Measurements from ENCODE around the gene CACNA1G.

The CACNA1G gene

DNA sequence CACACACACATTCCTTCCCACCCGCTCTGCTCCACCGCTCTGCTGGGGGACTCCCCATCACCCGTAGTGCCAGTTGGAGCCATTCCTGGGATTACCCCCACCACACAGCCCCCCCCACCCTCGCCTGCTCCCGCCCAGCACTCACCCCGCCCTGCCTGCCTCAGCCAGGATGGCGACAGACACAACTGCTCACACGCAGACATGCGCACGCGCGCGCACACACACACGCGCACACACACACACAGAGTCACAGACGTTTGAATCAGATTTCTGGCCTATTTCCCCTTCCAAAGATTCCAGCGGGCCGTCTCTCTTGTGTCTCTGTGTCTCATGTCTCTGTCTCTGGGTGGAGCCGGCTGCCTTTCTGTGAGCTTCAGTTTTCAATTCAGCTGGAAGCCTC, 4.4 kb downstream of the CACNA1G start:
- no peak for DNase-seq (ENCODE audit: extremely low read depth in 1 of 2, low read depth in 1 of 2)

DNA sequence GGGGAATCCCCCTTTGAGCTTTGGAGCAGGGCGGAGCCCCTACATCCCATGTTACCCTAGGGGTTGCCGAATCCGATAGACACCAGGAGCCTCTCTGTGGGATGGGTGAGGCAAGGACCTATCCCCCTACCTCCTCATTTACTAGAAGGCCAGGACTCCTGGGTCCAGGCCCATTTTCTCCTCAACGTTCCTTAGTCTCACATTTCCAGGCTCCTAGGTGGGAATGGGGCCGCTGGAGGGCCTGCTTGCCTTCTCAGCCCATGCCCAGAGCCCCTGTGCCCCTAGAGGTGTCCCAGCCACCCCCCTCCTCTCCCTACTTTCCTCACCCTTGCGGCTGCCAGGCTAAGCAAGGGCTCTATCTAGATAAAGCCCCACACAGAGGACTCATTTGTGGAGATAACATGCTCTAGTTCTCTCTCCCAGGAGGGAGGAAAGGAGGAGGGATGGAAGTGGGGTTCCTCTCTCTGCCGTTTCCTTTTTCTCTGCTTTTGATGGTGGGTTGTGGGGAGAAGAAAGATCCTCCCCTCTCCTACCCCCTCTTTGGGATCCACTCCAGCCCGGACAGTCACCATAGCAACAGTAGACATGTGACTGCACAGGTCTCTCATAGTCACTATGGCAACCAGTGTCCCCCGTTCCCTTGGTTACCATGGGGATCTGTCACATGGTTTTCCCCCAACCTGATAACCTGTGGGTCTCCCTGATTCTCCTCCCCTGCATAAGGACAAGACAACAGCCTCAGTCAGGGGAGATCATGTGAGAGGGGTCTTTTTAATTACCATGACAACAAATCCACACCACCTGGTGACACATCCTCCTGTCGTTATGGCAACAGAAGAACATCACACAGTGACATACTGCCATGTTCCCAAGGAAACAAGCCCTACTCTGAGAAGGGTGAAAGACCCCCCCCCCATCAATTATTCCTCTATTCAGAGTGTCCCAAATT, 5.2 kb downstream of the CACNA1G start:
- DNase-seq (ENCODE audit: extremely low read depth in 1 of 2, low read depth in 1 of 2) = no peak

DNA sequence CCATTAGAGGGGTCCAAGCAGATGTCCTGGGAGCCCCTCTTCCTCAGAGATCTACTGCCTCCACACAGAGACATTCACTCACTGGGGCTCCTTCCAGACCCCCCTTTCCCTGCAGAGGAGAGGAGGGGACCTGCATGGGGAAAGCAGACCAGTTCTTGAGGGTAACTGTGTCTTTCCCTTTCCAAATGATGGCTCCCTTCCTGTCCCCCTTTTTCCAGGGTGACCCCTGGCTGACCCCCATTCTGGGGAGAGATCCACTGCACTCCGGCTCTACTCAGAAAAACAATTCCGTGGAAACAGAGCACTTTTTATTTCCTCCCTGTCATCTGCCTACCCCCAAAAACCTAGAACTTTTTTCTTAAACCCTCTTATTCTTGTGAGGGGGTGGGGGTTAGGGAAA, 6.4 kb downstream of the CACNA1G start:
- DNase-seq (ENCODE audit: extremely low read depth in 1 of 2, low read depth in 1 of 2) = no peak

DNA sequence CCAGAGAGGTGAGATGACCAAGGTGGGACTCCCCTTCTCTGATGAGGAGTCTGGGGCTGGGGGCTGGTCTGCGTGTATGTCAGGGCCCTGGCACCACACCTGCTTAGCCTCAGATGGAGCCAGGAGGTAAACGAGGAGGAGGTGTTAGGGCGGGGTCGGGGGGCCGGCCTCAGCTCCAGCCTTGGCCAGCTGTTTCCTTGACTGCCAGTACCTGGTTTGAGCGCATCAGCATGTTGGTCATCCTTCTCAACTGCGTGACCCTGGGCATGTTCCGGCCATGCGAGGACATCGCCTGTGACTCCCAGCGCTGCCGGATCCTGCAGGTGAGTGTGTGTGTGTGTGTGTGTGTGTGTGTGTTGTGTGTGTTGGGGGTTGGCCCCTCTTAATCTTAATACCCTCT, 8.1 kb downstream of the CACNA1G start:
- DNase-seq (ENCODE audit: extremely low read depth in 1 of 2, low read depth in 1 of 2) = no peak

DNA sequence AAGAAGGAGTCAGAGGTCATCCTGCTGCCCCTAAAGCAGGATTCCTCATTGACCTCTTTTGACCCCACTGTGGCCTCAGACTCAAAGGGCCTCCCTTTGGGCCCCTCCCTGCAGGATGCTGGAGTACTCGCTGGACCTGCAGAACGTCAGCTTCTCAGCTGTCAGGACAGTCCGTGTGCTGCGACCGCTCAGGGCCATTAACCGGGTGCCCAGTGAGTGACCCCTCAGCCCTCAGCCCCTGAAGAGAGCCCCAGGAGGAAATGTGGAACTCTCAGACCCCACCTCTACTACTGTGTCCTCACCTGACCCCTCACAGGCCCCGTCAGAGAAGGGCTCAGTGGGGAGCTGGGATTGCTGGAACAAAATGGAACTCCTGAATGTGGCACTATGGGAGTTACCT, 9.1 kb downstream of the CACNA1G start:
- no peak for DNase-seq (ENCODE audit: extremely low read depth in 1 of 2, low read depth in 1 of 2)

DNA sequence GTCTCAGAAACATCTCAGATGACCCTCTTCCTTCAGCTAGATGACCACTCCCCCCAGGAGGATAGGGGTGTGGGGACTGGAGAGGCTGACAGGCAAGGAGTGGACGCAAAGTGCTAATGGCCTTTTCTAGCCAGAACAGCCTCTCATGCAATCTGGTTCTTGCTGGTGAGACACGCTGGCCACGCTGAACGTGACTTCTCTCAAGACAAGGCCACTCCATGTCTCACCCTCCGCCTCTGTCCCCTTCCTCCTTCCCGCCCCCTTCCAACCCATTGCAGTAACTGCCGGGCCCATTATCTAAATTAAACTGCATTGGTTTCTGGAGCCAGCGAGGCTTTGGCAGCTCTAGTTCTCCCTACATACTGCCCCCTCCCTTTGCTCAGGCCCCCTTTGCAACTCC, 9.5 kb downstream of the CACNA1G start:
- no peak for DNase-seq (ENCODE audit: extremely low read depth in 1 of 2, low read depth in 1 of 2)

DNA sequence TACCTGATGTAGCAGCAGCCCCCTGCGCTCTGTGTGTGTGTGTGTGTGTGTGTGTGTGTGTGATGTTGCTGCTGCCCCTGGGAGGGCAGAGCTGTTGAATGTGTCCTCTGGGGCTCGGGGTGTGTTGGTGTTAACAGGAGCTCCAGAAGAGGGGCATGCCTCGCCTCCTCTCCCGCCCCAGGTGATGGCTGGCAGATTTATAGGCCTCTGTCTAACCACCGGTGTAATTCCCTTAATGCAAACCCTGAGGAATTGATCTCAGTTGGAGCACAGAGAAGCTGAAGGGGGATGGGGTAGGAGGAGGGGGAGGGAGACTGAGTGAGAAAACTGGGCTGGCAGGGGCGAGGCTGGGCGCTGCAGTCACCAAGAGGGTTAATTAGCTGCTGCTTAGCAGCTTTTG, 10.0 kb downstream of the CACNA1G start:
- no peak for DNase-seq (ENCODE audit: extremely low read depth in 1 of 2, low read depth in 1 of 2)

DNA sequence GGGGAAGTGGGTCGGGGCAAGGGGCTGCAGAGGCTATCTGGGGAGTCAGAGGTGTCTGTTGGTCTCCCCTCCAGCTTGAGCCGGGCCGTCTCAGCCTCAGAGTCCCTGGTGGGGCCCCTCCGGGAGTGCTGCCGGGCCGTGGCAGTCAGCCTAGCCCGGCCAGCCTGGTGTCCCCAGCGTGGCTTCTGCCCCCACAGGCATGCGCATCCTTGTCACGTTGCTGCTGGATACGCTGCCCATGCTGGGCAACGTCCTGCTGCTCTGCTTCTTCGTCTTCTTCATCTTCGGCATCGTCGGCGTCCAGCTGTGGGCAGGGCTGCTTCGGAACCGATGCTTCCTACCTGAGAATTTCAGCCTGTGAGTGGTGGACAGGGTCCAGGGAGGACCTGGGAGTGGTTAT, 11.2 kb downstream of the CACNA1G start:
- no peak for DNase-seq (ENCODE audit: extremely low read depth in 1 of 2, low read depth in 1 of 2)

DNA sequence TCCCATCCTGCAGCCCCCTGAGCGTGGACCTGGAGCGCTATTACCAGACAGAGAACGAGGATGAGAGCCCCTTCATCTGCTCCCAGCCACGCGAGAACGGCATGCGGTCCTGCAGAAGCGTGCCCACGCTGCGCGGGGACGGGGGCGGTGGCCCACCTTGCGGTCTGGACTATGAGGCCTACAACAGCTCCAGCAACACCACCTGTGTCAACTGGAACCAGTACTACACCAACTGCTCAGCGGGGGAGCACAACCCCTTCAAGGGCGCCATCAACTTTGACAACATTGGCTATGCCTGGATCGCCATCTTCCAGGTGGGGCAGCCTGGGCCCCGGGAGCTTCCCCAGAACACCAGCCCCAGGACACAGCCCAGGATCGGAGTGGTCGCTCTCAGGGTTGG, 12.0 kb downstream of the CACNA1G start:
- no peak for DNase-seq (ENCODE audit: extremely low read depth in 1 of 2, low read depth in 1 of 2)

DNA sequence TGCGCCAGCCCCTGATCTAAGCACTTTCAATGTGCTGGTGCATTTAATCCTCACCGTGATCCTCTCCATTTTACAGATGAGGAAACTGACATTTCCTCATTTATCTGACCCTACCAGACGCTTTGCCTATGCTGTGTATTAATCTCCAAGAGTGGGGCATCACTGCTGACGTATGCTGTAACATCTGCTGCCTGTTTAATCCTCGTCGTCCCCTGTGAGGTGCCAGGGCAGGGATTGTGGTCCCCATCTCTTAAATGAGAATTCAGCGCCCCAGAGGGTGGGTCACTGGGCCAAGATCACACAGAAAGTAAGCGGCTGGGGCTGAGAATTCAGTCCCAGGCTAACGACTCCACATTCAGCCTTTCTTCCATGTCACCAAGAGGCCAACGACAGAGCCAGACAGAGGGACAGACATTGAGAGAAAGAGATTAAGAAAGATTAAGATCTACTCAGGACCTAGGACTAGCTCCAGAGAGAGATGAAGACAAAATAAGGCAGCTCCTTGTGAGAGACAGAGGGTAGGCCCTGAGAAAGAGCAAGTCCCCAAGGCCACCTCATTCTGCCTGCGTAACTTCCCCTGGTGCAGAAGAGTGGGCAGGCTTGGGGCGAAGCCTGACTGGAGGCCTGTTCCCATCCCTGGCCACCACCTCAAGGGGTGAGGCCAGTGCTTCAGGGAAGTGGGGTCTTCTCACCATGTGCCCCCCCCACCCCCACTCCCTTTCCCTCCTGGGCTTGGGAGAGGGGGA, 13.5 kb downstream of the CACNA1G start:
- no peak for DNase-seq (ENCODE audit: extremely low read depth in 1 of 2, low read depth in 1 of 2)

DNA sequence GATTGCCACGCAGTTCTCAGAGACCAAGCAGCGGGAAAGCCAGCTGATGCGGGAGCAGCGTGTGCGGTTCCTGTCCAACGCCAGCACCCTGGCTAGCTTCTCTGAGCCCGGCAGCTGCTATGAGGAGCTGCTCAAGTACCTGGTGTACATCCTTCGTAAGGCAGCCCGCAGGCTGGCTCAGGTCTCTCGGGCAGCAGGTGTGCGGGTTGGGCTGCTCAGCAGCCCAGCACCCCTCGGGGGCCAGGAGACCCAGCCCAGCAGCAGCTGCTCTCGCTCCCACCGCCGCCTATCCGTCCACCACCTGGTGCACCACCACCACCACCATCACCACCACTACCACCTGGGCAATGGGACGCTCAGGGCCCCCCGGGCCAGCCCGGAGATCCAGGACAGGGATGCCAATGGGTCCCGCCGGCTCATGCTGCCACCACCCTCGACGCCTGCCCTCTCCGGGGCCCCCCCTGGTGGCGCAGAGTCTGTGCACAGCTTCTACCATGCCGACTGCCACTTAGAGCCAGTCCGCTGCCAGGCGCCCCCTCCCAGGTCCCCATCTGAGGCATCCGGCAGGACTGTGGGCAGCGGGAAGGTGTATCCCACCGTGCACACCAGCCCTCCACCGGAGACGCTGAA, 15.2 kb downstream of the CACNA1G start:
- DNase-seq (ENCODE audit: extremely low read depth in 1 of 2, low read depth in 1 of 2) = no peak

DNA sequence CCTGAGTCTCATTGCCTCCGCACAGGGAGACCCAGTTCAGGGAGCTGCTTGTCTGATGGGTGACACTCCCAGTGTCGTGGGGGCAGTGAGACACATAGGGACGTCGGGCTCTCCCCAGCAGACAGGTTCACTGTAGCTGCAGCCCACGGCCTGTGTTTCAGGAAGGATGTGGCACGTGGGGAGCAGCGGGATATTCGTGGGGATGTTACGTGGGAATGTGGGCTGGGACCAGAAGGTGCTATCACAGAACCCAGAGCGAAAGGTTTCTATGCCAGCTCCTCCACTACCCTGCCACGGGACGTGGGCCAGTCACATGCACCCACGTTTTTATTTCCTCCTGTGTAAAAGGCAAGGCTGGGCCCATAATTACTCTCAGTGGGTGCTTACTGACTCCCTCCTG, 16.3 kb downstream of the CACNA1G start:
- DNase-seq (ENCODE audit: extremely low read depth in 1 of 2, low read depth in 1 of 2) = no peak

DNA sequence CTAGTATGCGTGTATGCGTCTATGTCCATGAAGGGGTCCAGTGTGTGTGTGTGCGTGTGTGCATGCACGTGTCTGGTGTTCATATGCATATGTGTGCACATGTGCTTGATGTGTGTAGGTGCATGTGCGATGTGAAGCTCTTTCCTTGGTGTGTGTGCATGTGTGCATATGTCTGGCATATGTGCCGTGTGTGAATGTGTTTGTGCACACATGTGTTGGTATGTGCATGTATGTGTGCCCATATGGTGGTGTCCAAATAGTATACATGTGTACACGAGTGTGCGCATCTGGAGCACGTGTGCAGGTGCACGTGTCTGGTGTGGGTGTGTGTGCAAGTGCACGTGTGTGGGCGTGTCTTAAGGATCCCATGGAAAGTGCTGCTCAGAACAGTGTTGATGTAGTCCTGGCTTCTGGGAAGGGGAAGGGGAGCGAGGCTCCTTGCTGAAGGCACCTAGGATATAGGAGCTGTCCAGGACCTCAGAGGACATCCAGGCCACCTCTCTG, 17.0 kb downstream of the CACNA1G start:
- DNase-seq (ENCODE audit: extremely low read depth in 1 of 2, low read depth in 1 of 2) = no peak

DNA sequence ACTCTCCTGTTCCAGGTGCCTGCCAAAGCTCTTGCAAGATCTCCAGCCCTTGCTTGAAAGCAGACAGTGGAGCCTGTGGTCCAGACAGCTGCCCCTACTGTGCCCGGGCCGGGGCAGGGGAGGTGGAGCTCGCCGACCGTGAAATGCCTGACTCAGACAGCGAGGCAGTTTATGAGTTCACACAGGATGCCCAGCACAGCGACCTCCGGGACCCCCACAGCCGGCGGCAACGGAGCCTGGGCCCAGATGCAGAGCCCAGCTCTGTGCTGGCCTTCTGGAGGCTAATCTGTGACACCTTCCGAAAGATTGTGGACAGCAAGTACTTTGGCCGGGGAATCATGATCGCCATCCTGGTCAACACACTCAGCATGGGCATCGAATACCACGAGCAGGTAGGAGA, 17.7 kb downstream of the CACNA1G start:
- DNase-seq (ENCODE audit: extremely low read depth in 1 of 2, low read depth in 1 of 2) = no peak

DNA sequence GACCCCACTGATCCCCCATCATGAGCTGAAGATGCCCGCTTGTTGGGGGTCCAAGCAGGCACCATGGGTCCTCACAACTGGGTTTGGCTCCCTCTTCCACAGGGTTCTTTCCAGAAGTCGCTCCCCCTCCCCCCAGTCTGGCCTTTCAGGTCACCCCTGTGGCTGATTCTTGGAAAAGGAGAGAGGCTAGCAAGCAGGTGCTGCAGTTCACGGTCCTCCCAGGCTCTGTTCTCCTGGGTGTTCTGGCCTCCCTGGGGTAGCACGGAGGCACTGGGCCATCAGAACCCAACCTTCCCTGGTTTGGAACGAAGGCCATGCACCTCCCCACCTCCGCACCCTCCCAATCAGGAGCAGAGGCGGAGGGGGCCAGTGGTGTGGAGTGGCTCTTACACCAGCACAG, 18.9 kb downstream of the CACNA1G start:
- no peak for DNase-seq (ENCODE audit: extremely low read depth in 1 of 2, low read depth in 1 of 2)

DNA sequence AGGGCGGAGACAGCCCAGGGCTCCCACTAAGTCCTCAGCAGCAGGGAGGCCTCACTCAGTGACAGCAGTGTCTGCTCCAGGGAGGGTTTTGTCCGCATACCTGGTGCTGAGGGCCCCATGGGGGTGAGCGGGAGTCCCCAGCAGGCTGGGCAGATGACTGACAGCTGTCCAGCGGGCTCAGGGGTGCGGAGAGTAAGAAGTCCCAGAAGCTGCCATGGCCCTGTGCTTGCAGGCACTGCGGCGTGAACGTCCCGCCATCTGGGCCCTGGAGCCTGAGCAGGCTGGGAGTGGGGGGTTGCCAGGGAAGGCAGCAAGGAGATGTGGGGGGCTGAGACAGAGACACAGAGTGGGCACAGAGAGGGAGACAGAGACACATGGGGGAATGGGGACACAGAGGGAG, 20.1 kb downstream of the CACNA1G start:
- DNase-seq (ENCODE audit: extremely low read depth in 1 of 2, low read depth in 1 of 2) = no peak

DNA sequence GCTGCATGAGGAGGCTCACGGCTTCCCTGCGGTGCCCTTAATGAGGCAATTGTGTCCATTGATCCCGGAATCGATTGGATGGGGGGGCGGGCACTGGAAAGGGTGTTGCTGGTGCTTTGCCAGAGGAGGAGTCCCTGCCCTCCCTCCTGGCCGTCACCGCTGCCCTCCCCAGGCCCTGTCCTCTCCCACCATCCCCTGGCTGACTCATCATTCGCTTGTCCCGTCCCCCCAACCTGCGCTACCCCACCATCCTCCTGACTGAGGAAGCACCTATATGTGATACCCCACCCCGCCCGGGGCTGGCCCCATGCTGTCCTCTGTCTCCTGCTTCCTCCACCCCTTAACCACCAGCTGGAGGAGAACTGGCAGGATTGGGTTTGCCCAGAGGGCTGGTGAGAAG, 20.8 kb downstream of the CACNA1G start:
- DNase-seq (ENCODE audit: extremely low read depth in 1 of 2, low read depth in 1 of 2) = no peak

DNA sequence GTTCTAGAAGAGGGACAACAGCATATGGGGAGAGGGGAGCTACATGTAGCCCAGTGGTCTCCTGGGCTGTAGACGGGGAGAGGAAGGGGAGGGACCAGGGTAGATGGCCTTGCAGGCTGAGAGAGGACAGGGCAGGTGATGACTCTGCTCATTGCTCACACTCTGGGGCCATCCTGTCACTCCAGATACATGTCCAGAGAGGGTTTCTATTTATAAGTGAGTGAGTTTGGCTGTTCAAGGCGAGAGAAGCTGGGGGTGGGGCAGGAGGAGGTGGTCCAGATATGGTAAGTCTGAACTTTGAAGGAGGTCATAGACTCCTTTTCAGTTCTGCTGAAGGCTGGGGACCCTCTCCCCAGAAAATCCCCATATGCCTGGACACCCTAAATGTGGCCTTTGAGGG, 22.2 kb downstream of the CACNA1G start:
- DNase-seq (ENCODE audit: extremely low read depth in 1 of 2, low read depth in 1 of 2) = no peak

DNA sequence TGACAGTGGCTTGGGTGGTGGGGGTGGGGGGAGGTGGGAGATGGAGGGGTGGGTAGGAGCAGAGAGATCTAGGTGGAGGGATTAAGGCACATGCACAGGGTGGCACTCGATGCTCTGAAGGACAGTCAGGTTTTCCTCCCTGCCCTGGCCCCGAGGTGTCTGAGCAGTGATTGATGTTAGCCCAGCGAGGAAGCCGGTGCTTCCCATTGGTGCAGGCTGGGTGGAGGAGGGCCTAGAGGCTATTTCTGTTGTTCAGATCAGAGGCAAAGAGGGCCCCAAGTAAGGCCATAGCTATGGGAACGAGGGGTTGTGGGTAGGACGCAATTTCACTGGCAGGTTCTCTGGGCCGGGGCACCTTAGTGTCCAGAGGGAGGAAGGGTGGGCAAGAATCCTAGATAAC, 23.1 kb downstream of the CACNA1G start:
- DNase-seq (ENCODE audit: extremely low read depth in 1 of 2, low read depth in 1 of 2) = no peak

DNA sequence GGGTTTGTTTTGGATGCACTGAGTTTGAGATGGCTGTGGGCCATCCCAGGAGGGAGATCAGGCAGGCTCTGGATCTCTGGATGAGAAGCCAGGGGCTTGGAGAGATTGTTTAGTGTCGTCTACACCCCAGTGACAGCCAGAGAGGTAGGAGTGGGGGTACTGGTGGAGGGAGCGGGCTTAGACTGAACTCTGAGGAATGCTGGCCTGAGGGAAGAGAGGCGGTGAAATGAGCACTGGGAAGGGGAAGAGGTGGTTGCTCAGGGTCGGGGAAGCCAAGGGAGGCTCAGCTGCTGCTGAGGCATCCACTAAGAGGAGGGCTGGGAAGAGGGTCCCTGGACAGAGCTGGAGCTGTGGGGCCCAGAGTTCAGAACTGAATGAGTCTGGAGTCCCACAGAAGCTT, 23.6 kb downstream of the CACNA1G start:
- DNase-seq (ENCODE audit: extremely low read depth in 1 of 2, low read depth in 1 of 2) = no peak

DNA sequence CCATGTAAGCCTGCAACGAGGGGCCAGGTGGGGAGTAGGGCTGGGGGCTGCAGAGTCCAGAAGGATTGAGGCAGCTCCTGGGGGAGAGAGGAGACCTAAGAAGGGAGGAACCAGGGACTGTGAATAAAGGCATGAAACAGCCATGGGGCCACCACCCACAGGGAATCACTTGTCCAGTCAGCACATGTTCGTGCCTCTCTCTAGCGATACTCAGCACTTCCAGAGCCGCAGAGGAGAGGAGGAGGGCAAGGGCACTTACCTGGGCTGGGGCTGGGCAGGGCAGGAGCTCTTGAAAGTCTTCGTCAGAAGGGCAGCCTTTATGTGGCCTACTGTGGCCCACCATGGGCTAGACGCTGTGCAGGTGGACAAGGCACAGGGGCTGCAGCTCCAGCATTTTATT, 24.2 kb downstream of the CACNA1G start:
- no peak for DNase-seq (ENCODE audit: extremely low read depth in 1 of 2, low read depth in 1 of 2)

DNA sequence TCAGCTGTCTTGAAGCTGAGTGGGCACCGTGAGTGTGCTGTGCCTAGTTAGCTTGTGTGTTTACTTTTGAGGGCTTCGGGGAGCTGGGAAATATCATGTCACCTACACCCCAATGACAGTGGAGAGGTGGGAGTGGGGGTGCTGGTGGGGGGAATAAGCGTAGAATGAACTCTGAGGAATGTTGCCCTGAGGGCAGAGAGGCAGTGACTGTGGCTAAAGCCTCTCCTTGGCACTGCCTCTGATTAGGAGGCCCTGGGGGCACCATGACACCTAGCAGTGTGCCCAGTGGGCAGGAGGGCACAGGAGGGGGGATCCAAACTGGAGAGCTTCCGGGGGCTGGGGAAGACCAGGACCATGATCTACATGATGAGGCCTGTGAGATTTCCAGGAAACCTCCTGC, 24.8 kb downstream of the CACNA1G start:
- no peak for DNase-seq (ENCODE audit: extremely low read depth in 1 of 2, low read depth in 1 of 2)

Measured in activated CD8-positive, alpha-beta memory T cell treated with anti-CD3 and anti-CD28 coated beads for 1 hour (primary cell).